ENCODE results near the gene SERHL2.

GRCh38 chr22:42591987-42592386, 38.2 kb downstream of the SERHL2 start:
- no peak for TF ChIP-seq ZNF274 (IDR thresholded peaks at IDR 0.05; ENCODE audit: low read depth, low read length)
- TF ChIP-seq SUZ12 (IDR thresholded peaks at IDR 0.05; ENCODE audit: extremely low read depth, insufficient read depth, insufficient read length) = no peak

Data from NT2/D1 (cell line).